Aorta (tissue), 5 donors: ENCODE measurements around the gene FOXN3. TPM values are rescaled to one million over a fixed set of nuclear protein-coding genes. Genes with fewer than 3 reads are reported as not detected.

Experiments used
- ATAC-seq: fragments of 200-7000 bp; cut with Tn5 transposase; one replicate; pipeline ENCODE4 v1.9.1; 2022; ENCODE audit warnings: moderate library complexity; ENCODE audit not compliant: low FRiP score
- DNase-seq, 2 donors: peaks; one replicate each; pipeline ENCODE4 v3.0.0-alpha.2; 2020
- H3K27ac ChIP-seq, 2 donors: one replicate each; pipeline ENCODE4 v1.5.1; 2013; ENCODE audit warnings: low read length in 2 of 2, mild to moderate bottlenecking in 2 of 2, moderate library complexity in 2 of 2, control low read depth in 1 of 2, inconsistent platforms in 1 of 2, low read depth in 1 of 2
- H3K27me3 ChIP-seq, 2 donors: one replicate each; pipeline ENCODE4 v1.6.1; 2013; ENCODE audit warnings: control low read depth in 1 of 2, low read length in 1 of 2, mild to moderate bottlenecking in 1 of 2, moderate library complexity in 1 of 2; ENCODE audit not compliant: insufficient read depth in 2 of 2, control insufficient read depth in 1 of 2
- H3K36me3 ChIP-seq, 2 donors: one replicate each; pipeline ENCODE4 v1.6.1; 2013; ENCODE audit warnings: control low read depth in 1 of 2, low read length in 1 of 2, mild to moderate bottlenecking in 1 of 2; ENCODE audit not compliant: insufficient read depth in 2 of 2, control insufficient read depth in 1 of 2
- H3K4me1 ChIP-seq, 2 donors: one replicate each; pipeline ENCODE4 v1.6.1; 2013; ENCODE audit warnings: low read length in 2 of 2, control low read depth in 1 of 2, mild to moderate bottlenecking in 1 of 2, moderate library complexity in 1 of 2; ENCODE audit not compliant: insufficient read depth in 2 of 2, control insufficient read depth in 1 of 2
- H3K4me3 ChIP-seq, 2 donors: one replicate each; pipeline ENCODE4 v1.5.1; 2013; ENCODE audit warnings: low read length in 2 of 2, control low read depth in 1 of 2, mild to moderate bottlenecking in 1 of 2
- H3K9me3 ChIP-seq: one replicate; pipeline ENCODE4 v1.6.1; 2013; ENCODE audit warnings: mild to moderate bottlenecking, low read length; ENCODE audit not compliant: control insufficient read depth
- WGBS, 2 donors: extraction: QIAGEN DNeasy Blood & Tissue Kit; methylation state at CpG; one replicate each; pipeline ENCODE4 v1.1.7; 2013; 5-methylcytosine and 5-hydroxymethylcytosine counted together
- intact Hi-C, 2 donors: fragments of 100-400 bp; cut with DNase I; formaldehyde crosslinking; loops; one replicate each; pipeline versions ENCODE4 v1.14.2 to v1.15.0; 2022
- polyA plus RNA-seq, 2 donors: library from polyadenylated mRNA; stranded (reverse); fragments of 200-250 nt; gene quantifications; one replicate each; pipeline ENCODE4 v1.2.3, GENCODE V29; 2013
- total RNA-seq, 2 donors: library from RNA; stranded (reverse); fragmentation: NEBNext Ultra II Directional; extraction: Animal tissue kit (Norgen Biotek cat#: 25700); gene quantifications; one replicate each; pipeline ENCODE4 v1.2.1, GENCODE V29; 2021
- donor health status: healthy with polysubstance abuse.
- donor health status: Bipolar disorder and iron deficiency.
- donor health status: DM: no; HTN: no; CAD: no.
- donor health status: DM: no; HTN: no; CAD: no.
- donor health status: DM: yes; HTN: yes; CAD: no.

Gene FOXN3
- total and polyA plus RNA-seq, 4 donors = 21.4 to 225 (median 101) TPM

DNA sequence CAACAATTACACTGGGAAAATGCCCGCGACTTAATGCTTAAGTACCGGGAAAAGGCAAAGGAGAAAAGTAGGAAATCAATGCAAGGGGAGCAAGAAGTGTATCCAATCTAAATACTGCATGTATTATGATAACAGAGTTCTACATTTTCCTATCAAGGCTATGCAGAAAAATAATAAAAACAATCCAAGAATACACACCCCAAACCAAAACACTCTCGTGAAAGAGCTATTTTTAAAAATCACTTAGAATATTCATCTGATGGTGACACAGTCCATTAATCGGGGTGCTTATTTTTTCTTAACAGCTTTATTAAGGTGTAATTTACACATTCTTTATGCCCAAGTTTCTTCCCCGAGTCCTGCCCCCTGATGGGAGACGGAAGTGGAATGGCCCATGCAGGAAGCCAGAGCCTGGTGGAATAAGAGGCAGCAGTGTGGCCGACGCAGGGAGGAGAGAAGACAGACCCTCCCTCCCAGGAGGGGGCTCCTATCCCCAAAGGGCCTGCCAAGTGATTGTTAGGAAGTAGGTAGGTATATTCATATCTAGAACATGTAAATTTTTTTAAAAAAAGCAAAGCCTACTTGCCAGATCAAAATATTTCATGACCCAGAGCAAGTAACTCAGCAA lies 174.3 kb downstream of the FOXN3 start:
- H3K36me3 ChIP-seq = no peaks in the 10 kb centered on the region
- DNase-seq = no peak
- ATAC-seq = peak; percentile 68
- peak overlapping the region in 1 of 2 donors; percentile 35 for H3K4me3 ChIP-seq
- H3K9me3 ChIP-seq = no peaks in the 10 kb centered on the region
- H3K4me1 ChIP-seq = peaks cover 5% of the 10 kb centered on the region in 2 donors
- 4 to 8% methylated on average over 9 of the region's 9 CpGs for WGBS, 2 donors
- peak overlapping the region in 1 of 2 donors; percentile 86 for H3K27ac ChIP-seq
- H3K27me3 ChIP-seq = no peaks in the 10 kb centered on the region
- intact Hi-C loops = loop anchor here (5.0 to 10.0 kb wide), 3 partner anchors 198 to 675 kb away; no protein-coding TSS in a partner anchor

GRCh38 chr14:89241934-89242651 lies 174.9 kb downstream of the FOXN3 start:
- no peak for DNase-seq
- Histone ChIP-seq H3K27me3 (no peaks in the 10 kb centered on the region), H3K36me3 (no peaks in the 10 kb centered on the region), H3K4me1 (peaks cover 4 to 5% of the 10 kb centered on the region in 2 donors), H3K4me3 (peak overlapping the region in 1 of 2 donors; percentile 35), H3K9me3 (no peaks in the 10 kb centered on the region), H3K27ac (peak overlapping the region in 1 of 2 donors; percentile 56)
- intact Hi-C loops = loop anchor here (5.0 to 10.0 kb wide), 3 partner anchors 197 to 675 kb away; no protein-coding TSS in a partner anchor
- no peak for ATAC-seq
- WGBS, 2 donors = 20 to 28% methylated on average over 8 of the region's 8 CpGs

DNA sequence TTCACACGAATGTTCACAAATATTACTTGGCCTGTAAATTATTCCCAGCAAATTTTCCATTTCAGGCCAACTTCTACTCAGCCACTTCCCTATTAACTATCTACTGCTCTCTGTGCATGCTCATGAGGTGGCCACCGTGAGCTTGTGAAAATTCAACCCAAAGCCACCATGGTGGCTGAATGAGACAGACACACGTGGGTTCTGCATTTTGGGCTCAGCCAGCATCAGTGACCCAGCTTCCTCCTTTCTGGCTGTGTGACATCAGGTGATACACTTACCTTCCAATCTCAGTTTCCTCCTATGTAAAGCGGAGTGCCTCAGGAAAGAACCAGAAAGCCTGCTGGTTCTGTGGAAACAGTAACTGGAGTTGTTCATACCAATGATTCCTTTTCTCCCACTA lies 175.8 kb downstream of the FOXN3 start:
- H3K4me1 ChIP-seq = peaks cover 7% of the 10 kb centered on the region in 2 donors

DNA sequence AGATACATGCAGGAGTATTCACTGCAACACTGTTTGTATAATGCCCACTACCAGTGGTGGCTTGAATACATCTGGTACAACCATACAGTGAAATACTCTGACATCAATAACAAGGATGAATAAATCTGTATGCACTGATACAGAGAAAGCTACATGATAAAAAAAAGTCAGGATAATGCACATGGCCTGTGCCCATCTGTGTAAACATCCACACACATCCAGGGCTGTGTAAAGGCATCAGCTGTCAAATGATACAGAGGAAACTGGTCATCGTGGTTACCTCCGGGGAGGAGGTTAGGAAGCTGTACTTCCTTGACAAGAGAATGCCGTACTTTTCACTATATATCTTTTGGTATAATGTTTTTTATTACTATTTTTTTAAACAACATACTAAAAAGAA lies 176.6 kb downstream of the FOXN3 start:
- H3K27ac ChIP-seq = no peak overlapping the region

More for the DNA sequence above, 175.8 kb downstream of the FOXN3 start:
- Histone ChIP-seq H3K36me3 (no peaks in the 10 kb centered on the region), H3K27me3 (no peaks in the 10 kb centered on the region), H3K27ac (no peak overlapping the region), H3K4me3 (no peak overlapping the region), H3K9me3 (no peaks in the 10 kb centered on the region)
- no peak for DNase-seq
- no peak for ATAC-seq
- 50 to 55% methylated on average over 4 of the region's 4 CpGs for WGBS, 2 donors
- intact Hi-C loops = loop anchor here (5.0 to 10.0 kb wide), 3 partner anchors 196 to 676 kb away; no protein-coding TSS in a partner anchor

DNA sequence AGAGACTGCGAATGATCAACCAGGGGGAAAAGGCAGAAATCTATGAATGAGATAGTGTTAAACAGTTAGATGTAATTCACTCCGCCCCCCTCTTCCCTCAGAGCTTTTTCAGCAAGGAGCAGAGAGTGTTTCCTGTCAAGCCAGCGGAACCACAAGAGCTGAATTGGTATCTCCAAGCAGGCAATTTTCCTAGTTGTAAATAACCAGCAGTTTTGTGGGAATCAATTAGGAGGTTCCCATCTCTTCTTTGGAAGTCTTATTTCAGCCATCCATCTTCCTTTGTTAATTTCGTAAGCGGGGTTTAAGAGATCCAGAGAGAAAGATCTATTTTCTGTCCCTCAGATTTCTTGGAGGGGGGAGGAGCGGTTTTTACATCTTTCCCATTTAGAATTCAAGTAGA lies 178.0 kb downstream of the FOXN3 start:
- Histone ChIP-seq H3K27ac (no peak overlapping the region), H3K4me3 (no peak overlapping the region), H3K36me3 (no peaks in the 10 kb centered on the region), H3K9me3 (no peaks in the 10 kb centered on the region), H3K27me3 (no peaks in the 10 kb centered on the region), H3K4me1 (peaks cover 7% of the 10 kb centered on the region in 2 donors)
- DNase-seq (no peak), ATAC-seq (no peak)
- intact Hi-C loops = loop anchor here in 1 of 2 donors (2.0 to 5.0 kb wide), 2 partner anchors 198 to 212 kb away; no protein-coding TSS in a partner anchor
- 96% methylated on average over 6 of the region's 6 CpGs for WGBS, 2 donors

More for the DNA sequence above, 176.6 kb downstream of the FOXN3 start:
- Histone ChIP-seq H3K9me3 (no peaks in the 10 kb centered on the region), H3K4me1 (peaks cover 7% of the 10 kb centered on the region in 2 donors), H3K4me3 (no peak overlapping the region), H3K36me3 (no peaks in the 10 kb centered on the region), H3K27me3 (no peaks in the 10 kb centered on the region)
- intact Hi-C loops = loop anchor here (5.0 to 10.0 kb wide), 3 partner anchors 196 to 677 kb away; no protein-coding TSS in a partner anchor
- WGBS, 2 donors = 61 to 94% methylated on average over 3 of the region's 3 CpGs
- DNase-seq = no peak
- ATAC-seq = no peak

- Histone ChIP-seq H3K4me1 (peaks cover 3 to 7% of the 10 kb centered on the region in 2 donors), H3K27me3 (no peaks in the 10 kb centered on the region), H3K4me3 (no peak overlapping the region), H3K36me3 (no peaks in the 10 kb centered on the region), H3K9me3 (no peaks in the 10 kb centered on the region), H3K27ac (no peak overlapping the region)
- no peak for DNase-seq
- intact Hi-C loops = loop anchor here in 1 of 2 donors (2.0 to 5.0 kb wide), 2 partner anchors 197 to 211 kb away; no protein-coding TSS in a partner anchor
- ATAC-seq = no peak
- 63 to 73% methylated on average over 7 of the region's 7 CpGs for WGBS, 2 donors
Measured at GRCh38 chr14:89237921-89238529, 179.0 kb downstream of the FOXN3 start.

DNA sequence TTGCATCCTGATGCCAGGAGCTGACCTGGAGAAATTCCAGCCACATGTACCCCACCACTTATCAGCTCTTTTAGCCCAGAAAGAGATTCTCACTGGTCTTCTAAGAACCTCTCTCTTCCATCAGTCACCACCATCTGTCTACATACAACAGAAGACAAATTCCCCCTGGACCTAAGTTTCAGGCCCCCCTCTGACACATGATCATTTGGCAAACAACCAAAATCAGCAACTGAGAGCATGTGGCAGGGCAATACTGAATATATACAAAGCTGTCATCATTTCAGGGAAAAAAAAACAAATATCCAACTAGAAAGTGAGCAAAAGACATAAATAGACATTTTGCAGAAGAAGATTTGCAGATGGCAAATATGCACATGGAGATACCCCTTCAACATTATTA lies 180.2 kb downstream of the FOXN3 start:
- intact Hi-C loops = loop anchor here in 1 of 2 donors (5.0 kb wide), 1 partner anchor 210 kb away; no protein-coding TSS in a partner anchor
- H3K27me3 ChIP-seq = no peaks in the 10 kb centered on the region
- H3K4me3 ChIP-seq = no peak overlapping the region
- no peak for ATAC-seq
- no peaks in the 10 kb centered on the region for H3K36me3 ChIP-seq
- DNase-seq = no peak
- H3K27ac ChIP-seq = no peak overlapping the region
- no peaks in the 10 kb centered on the region for H3K9me3 ChIP-seq
- H3K4me1 ChIP-seq = peaks cover 3 to 7% of the 10 kb centered on the region in 2 donors

DNA sequence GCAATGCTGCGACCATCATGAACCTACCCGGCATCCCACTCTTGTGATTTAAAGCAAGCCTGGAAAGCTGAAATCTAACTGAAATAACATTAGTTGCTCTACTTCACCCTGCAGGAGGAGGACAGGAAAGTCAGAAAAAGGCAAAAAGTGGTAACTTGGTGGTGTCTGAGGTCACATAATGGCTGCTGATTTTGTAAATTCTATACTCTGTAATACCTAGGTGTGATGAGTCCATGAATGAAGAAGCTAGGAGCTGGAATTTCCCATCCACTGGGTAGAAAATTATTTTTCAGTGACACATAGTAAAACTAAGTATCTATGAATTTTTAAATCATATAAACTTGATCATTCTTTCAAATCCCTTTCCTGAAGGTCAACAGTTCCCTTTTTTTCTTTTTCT lies 183.8 kb downstream of the FOXN3 start:
- H3K4me1 ChIP-seq = peaks cover 5 to 9% of the 10 kb centered on the region in 2 donors
- DNase-seq (no peak), ATAC-seq (no peak)
- 98 to 100% methylated on average over 2 of the region's 2 CpGs for WGBS, 2 donors
- H3K4me3 ChIP-seq = no peak overlapping the region
- H3K9me3 ChIP-seq = no peaks in the 10 kb centered on the region
- H3K27me3 ChIP-seq = no peaks in the 10 kb centered on the region
- intact Hi-C loops = no loop called here
- H3K27ac ChIP-seq = no peak overlapping the region
- H3K36me3 ChIP-seq = no peaks in the 10 kb centered on the region
